ENCODE measurements around the gene SMC6.

SMC6 gene

DNA sequence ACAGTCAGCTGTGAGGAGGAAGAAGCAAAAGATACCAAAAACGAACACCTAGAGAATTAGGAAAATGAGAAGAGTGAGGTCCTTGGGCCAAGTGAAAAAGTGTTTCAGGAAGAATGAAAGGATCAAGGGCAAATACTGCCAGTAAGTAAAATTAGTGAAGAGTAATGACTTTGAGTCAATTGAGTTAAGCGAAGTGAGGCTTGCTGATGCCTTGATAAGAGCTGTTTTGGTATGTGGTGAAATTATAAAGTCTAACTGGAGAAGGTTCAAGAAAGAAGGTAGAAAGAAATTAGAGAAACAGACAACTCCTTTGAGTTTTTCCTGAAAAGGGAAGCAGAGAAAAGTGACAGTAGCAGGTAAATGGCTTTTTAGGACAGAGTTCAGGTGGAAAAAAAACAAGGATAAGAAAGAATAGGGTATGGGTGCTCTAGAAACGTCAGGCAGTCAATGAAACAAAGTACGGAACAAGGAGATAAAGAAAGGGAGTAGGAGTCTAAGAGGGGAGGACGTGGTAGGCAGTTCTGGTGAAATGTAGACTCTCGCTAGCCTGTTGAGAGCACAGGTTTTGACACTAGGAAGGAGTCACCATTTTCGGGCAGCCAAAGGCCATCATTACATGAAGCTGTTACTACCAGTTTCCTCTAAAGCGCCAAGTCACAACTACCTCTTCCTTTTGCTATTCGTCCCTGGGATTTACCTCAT is 42.9 kb downstream of the SMC6 start:
- DNase-seq (ENCODE audit: low spot score) = no peak

DNA sequence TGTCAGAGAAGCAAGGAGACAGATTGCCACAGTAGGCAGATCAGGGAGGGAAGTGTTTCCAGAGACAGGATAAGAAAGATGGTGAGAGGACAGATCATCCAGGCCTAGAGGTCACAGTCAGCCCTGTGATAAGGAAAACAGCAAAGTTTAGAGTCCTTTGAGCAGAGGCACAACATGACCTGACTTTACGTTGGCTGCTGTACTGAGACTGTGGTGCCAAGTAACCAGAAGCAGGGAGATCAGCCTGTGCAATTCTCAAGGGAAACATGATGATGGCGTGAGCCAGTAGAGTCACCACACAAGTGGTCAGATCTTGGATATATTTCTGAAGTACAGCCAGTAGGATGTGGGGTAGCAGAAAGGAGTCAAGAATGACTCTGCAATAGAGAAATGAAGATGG is 43.7 kb downstream of the SMC6 start:
- no peak for DNase-seq (ENCODE audit: low spot score)

DNA sequence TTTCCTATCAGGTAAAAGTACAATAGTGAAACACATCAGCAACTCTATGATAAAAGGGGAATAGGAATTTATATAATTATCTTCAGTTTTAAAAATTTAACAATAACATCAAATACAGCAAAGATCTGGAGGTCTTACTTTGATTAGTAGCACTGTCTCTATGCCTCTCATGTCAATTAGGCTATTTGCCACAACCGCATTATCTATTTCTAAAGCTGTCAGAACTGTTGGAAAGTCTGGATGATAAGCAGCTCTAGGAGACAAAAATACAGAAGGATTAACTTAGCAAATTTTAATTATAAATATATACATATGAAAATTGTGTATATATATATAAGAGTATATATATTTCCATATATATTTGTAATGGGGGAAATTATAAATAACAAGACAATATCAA is 45.1 kb downstream of the SMC6 start:
- no peak for DNase-seq (ENCODE audit: low spot score)

DNA sequence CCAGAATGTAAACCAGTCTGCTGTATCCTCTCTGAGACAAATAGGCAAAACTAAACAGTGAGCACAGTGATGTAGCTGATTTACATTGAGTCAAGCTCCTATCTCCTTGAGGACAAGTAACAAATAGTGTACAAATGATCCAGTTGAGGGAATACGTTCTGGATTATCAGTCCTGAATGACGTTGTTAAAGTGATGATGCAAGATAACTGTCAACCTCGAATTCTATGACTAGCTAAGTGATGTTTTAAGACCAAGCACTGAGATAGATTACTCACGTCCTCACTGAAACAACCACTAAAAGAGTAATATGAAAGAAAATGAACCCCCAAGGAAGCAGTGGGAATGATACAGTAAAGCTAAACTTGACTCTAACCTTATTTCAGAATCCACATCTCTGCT is 46.8 kb downstream of the SMC6 start:
- DNase-seq (ENCODE audit: low spot score) = no peak

DNA sequence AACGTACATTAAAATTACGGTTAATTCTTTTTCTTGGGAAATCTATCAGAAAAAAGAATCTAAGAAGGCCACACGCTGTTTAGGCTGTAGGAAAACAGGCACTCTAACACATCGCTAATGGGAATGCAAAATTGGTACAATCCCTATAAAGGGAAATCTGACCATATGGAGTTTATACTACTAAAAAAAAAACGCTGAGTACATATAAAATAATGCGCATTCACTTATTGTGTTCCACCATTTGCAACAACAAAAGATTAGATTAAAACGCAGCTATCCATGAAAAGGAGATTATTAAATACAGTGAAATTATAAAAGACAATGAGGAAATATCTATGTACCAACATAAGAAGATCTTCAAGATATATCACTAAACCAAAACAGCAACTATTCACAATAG is 62.8 kb downstream of the SMC6 start:
- DNase-seq (ENCODE audit: low spot score) = no peak

DNA sequence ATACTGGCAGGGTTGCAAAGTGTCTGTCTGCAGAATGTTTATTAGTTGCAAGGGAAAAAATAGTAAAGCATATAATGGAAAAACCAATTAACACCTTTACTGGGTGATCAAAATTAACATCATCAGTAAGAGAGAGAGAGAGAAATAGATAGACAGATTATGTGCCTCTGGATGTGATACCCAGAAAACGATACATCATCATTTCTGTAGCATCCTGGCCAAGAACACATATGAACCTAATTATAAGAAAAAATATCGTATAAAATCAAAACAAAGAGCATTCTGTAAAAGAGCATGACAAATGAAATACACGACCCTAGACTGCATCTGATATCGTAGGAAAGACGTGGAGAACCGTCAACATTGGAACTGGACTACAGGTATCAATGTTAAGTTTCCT is 64.6 kb downstream of the SMC6 start:
- DNase-seq (ENCODE audit: low spot score) = no peak

DNA sequence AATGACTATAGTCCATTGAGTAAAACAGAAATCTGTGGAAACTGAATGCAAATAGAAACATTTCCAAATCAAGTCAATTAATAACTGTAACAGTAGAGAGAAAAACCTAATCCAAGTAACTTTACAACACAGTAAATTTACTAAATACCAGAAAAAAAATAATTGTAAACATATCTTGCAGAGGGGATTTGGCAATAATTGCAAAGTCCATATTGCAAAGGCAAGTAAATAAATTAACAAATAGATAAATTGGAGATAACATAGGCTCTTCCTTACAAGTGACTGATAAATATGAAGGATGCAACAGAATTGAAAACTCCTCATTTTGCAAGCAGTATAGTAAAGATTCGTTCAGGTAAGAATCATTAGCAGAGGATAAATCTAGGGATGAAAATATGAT is 65.0 kb downstream of the SMC6 start:
- no peak for DNase-seq (ENCODE audit: low spot score)

DNA sequence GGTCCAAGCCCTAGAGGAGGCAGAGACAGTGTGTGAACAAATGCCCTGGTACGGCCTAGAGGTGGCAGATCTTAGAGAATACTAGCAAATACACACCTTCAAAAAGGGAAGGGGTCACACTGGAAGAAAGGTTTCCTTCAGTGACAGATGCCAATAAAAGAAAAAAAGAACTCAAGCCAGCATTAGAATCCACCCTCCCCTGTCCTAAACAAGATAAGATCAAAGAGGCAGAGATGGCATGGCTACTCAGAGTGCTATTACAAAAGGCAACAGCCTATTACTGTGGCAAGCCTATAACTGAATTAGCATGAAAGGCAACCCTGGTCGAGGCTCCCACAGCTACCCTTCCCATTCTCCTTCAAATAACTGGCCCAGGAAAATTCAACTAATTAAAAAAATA is 69.6 kb downstream of the SMC6 start:
- DNase-seq (ENCODE audit: low spot score) = no peak

DNA sequence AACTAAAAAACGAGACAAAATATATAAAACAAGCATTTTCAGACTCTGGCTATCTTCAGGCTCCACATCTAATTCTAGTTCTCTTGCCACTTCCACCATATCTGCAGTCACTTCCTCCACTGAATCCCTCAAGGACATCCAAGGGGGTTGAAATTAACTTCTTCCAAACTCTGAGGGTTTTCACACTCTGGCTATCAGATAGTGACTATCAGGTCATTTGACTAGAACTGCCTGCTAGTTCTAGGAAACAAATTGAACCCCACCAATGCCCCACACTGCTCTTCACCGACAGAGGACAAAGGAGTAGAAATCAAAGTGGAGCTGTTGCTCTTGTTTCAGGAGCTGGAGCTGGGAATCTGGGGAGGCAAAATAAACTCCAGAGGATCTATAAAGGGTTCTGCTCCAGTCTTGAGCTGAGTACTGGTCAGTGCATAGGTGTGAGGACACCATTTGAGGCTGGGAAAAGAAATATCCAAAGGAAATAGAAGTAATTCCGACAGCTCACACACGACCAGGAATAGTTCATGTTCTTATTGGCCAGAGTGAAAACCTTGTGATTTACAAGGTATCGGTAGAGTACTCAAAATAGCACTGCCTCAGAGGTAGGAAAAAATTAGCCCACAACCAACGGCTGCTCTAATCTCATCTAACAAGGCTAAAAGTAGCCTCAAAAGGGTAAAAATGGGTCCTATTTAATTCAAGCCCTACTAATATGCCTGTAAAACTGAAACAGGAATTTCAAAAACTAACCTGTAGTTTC is 71.3 kb downstream of the SMC6 start:
- DNase-seq (ENCODE audit: low spot score) = no peak

DNA sequence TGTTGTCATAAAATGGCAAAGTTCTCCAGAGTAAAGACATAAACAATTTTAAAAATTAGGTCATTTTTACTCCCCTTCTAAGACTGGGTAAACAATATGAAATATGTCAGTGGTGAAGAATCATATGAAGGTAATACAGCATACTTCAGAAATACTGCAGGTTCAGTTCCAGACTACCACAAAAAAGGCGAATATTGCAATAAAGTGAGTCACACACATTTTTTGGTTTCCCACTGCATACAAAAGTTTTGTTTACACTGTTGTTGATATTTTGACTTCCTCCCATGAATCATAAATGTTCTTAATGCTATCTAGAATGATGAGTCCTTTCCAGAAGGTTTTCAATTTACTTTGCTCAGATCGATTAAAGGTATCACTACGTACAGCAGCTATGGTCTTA is 73.5 kb downstream of the SMC6 start:
- DNase-seq (ENCODE audit: low spot score) = no peak

DNA sequence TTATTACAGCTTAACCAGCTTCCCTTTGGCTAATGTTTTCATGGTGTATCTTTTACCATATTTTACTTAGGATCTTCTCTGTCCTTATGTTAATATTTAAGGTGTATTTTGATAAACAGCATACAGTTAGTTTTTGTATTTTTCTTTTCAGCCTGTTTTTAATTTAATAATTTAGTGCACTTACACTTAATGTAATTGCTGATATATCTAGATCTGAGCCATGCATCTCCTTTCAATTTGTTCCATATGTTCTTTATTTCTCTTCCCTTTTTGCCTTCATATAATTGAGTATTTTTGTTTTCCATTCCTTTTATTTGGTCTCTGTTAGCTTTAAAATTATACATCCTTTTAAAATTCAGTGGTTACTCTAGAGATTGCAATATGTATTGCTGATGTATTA is 78.8 kb downstream of the SMC6 start:
- DNase-seq (ENCODE audit: low spot score) = no peak

DNA sequence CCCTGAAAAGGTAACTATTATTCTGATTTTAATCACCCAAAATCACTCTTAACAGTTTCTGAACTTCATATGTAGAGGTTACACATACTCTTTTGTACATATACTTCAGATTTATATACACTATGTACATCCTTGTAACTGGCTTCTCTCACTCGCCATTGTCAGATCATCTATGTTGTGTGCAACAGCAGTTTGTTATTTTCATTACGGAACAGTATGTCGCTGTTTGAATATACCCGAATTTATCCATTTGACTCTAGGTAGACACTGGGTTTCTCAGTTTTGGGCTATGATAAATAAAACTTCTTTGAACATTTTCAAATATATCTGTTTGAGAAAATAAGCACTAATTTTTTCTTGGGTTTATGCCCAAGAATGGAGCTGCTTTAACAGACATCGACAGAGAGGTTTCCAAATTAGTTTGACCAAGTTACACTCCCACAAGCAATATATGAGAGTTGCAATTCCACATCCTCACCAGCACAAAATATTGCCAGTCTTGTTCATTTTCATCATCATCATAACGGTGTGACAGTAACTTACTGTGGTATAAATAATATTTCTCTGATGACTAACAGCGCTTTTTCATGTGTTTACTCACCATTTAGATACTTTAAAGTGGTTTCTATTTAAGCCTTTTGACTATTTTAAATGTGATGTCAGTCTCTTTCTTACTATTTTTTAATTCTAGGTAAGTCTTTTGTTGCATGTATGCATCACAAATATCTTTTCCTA is 80.9 kb downstream of the SMC6 start:
- DNase-seq (ENCODE audit: low spot score) = peak; percentile 28

DNA sequence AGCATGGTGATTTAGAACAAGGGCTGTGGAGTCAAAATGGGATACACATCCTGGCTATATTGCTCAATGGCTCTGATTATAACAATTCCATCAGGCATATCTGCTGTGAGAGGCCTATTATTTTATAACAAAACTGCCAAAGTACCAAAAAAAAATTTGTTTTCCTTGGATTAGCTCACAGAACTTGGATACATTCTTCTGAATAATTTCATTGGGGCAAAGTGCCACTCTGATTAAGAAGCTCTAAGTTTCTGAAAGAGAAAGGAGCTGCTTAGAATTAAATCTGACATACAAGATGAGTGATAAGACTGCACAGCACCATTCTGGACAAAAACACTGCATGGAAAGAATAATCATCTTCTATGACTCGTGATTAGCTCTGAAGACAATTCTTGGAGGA is 85.7 kb downstream of the SMC6 start:
- no peak for DNase-seq (ENCODE audit: low spot score)

DNA sequence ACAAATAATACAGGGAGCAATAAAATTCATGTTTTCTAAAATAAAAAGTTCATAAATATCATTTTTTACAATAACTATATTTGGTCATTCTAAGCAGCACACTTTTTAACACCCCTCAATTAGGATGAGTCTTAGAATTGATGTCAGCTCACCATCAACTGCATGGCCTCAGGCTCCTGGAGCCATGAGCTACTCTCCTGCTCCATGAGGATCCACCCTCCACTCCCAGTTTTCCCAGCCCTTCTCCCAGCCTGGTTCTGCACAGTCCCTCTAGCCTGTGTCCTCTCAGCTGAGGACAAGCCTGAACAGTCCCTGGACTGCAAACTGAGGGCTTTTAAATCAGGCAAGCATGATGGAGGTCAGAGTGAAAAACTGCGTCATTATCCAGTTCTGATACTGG is 89.1 kb downstream of the SMC6 start:
- DNase-seq (ENCODE audit: low spot score) = no peak

DNA sequence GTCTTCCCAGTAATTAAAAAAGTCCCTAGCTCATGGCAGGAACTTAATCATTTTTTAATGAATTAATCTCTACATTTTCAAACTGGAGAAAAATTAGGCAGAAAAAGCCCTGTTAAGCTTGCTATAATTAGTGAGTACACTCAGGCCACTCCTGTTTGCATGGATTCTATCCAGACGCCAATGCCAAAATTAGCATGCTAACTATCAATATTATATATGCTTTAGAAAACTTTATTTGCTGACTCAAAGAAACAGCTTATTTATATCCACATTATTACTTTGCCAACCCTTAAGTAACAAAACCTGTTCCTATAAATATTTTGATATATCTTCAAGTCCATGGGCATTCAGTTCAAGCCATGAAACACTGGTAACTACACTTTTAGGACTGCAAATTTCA is 90.9 kb downstream of the SMC6 start:
- DNase-seq (ENCODE audit: low spot score) = no peak

DNA sequence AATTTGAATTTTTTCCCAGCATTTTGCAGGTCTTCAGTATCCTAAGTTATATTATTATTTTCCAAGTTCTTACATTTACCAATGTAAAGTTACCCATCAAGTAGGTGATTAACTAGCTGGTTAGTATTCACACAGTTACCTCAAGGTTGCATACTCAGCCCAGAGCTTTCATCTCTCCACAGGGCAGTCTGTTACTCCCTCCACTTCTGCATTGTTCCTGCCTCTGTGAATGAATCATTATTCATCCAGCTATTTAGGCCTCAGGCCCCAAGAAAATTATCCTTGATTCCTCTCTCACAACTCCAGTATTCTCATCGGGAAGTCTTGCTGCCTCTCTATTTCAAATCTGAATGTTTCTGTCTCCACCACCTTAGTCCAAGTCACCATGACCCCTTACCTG is 92.2 kb downstream of the SMC6 start:
- DNase-seq (ENCODE audit: low spot score) = no peak

DNA sequence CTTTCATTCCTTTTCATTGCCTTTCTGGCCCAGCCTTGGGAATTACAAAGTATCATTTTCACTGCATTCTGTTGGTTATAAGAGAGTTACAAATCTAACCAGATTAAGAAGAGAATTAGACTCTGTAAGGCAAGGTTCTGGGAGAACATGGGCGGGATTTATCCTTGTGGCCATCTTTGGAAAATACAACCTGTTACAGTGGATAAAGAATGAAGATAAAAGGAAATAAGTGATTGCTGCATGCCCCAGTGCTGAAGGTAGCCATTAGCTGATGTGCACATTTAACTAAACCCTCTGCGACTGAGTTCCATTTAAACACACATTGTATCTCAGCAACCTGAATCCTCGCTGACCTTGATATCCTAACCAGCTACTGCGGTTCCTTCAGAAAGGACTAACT is 93.4 kb downstream of the SMC6 start:
- DNase-seq (ENCODE audit: low spot score) = no peak

DNA sequence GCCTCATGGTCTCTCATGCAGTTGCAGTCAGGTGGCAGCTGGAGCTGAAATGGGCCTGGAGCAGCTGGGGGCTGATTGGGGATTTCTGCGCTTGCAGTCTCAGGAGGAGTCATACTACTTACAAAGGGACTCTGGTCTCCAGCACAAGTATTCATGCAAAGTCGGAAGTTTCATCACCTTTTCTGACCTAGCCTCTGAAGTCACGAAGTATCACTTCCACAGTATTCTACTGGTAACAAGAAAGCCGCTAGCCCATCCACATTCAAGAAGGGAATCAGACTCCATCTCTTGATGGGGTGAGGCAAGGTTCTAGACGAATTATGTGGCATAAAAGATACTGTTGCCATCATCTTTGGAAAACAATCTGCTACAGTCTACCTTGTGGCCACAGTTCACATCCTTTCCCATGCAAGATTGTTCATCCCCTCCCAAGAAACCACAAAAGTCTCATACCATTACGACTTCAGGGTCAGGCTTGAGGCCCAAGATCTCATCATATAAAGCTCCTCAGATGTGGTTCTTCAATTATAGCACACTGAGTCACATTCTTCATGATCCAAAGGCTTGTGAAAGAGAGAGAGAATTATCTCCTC is 95.3 kb downstream of the SMC6 start:
- DNase-seq (ENCODE audit: low spot score) = no peak

DNA sequence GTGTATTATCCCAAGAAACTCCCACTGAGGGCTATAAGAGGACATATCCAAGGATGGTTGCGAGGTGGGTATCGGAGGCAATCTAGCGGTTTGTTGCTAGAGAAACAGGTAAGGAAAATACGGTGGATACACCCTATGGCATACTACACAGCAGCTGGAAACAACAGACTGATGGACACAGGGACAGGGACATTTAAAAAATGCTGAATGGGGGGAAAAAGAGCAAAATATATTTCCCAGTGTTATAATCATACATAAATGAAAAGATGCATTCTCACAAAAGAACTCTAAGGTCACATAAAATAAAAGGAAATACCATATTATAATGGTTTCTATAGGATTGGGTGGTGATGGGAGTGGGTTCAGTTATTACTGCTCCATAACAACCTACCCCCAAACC is 95.9 kb downstream of the SMC6 start:
- DNase-seq (ENCODE audit: low spot score) = no peak

DNA sequence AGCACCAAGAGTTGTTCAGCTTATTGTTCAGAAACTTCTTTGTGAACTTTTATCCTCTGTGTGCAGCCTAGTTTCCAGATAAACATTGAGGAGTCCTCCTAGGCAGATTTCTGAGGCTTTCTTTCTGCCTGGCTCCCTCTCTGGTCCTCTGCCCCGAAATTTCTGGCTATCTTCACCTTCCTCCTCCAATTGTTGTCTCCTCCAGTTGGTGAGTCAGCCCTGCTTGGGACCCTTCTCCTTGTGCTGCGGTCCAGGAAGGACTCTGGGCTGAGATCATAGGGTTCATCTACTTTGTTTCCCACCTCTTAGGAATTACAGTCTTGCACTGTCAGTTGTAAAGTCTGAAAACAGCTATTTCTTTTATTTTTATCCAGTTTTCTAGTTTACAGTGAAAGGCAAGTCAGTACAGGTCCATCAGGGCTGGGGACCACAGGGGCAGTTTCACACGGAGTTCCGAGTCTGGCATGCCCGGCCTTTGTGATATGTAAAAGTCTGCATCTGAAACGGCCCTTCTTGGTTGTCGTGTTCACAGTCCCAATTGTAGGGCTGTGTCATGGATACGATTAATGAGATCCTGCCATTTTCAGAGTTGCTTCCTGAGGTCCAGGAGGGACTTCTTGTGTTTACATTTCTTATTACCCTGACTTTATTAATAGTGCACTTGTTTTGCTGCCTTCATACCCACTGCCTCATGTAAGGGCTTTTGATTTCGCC is 100.8 kb downstream of the SMC6 start:
- DNase-seq (ENCODE audit: low spot score) = no peak

DNA sequence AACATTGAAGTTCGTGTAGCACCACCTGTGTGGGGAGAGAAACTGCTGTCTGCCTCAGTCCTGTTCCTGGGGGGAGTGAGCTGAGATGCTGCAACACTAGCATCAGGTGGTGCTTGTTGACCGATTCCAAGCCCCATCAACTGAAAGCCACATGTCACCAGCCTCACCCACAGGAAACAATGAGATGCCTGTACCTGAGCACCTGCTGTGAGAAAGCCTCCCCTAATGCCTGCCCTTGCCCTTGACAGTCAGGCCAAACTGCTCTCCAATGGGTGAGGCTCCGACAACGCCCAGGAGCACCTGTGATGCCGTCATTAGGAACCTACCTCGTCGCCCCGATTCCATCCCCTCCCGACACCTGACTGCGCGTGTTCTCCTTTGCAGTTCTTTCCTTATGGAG is 104.6 kb downstream of the SMC6 start:
- DNase-seq (ENCODE audit: low spot score) = no peak

DNA sequence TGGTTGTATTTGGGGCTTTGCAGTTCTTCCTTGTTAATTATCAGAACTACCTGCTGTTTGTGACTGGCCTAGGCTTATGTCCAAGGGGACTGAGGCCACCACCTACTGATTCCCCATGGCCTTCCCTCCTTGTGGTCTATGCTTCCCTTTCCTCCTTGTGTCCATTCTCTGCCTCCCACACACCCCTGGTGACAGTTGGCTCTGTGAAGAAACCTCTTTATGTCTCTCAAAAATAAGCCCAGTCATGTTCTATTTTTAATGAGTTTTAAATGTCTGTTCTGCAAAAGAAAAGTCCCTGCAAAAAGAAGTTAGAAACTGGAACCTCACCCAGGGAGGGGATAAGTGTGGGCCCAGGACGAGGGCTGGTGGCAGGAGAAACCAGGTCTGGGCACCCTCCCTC is 105.0 kb downstream of the SMC6 start:
- DNase-seq (ENCODE audit: low spot score) = no peak

All from NAMALWA (cell line).